Keratinocyte (primary cell): Measurements from ENCODE around the gene RANBP9. TPM values are rescaled to one million over a fixed set of nuclear protein-coding genes. Genes with fewer than 3 reads are reported as not detected.

Source experiments
- DNase-seq: peaks from one replicate; pipeline ENCODE4 v3.0.0-alpha.2; 2011; ENCODE audit warnings: low read depth, missing footprints, low spot score
- FAIRE-seq: peaks from 2 replicates; lab custom pipeline; 2011; peaks lifted over from hg19 to GRCh38; lab: Jason Lieb, UNC
- H2AFZ ChIP-seq: 2 replicates; pipeline ENCODE4 v1.6.0; 2012; ENCODE audit warnings: low read length, control low read depth, inconsistent platforms; ENCODE audit not compliant: control insufficient read depth
- H3K27ac ChIP-seq: 2 replicates; pipeline ENCODE4 v1.5.1; 2011; ENCODE audit warnings: low read length; ENCODE audit not compliant: control insufficient read depth, insufficient read depth
- H3K27me3 ChIP-seq: 3 replicates; pipeline ENCODE4 v1.6.0; 2011; ENCODE audit warnings: low read length; ENCODE audit not compliant: control insufficient read depth, insufficient read depth; ENCODE audit errors: extremely low read depth
- H3K36me3 ChIP-seq, 2 experiments: 2 replicates in 1 of 2; 3 replicates in 1 of 2; pipeline ENCODE4 v1.5.1; 2011; ENCODE audit warnings: low read length in 2 of 2, mild to moderate bottlenecking in 1 of 2; ENCODE audit not compliant: control insufficient read depth in 2 of 2, insufficient read depth in 2 of 2; ENCODE audit errors: extremely low read depth in 1 of 2
- H3K4me1 ChIP-seq: 3 replicates; pipeline ENCODE4 v1.5.1; 2011; ENCODE audit warnings: low read length; ENCODE audit not compliant: control insufficient read depth, insufficient read depth; ENCODE audit errors: extremely low read depth
- H3K4me2 ChIP-seq: 3 replicates; pipeline ENCODE4 v1.6.0; 2011; ENCODE audit warnings: low read depth, low read length; ENCODE audit not compliant: control insufficient read depth, insufficient read depth; ENCODE audit errors: extremely low read depth
- H3K4me3 ChIP-seq, 3 experiments: fragments of 200-600 bp in 1 of 3; sonication (generic) in 1 of 3; 2 replicates in 2 of 3; 3 replicates in 1 of 3; pipeline ENCODE4 v1.5.1; 2011 to 2016; ENCODE audit warnings: low read length in 3 of 3, mild to moderate bottlenecking in 3 of 3, control low read depth in 2 of 3, inconsistent platforms in 1 of 3, low read depth in 1 of 3, mixed read lengths in 1 of 3, mixed run types in 1 of 3, moderate library complexity in 1 of 3; ENCODE audit not compliant: control insufficient read depth in 2 of 3, insufficient read depth in 2 of 3; ENCODE audit errors: extremely low read depth in 1 of 3
- H3K79me2 ChIP-seq: 2 replicates; pipeline ENCODE4 v1.6.0; 2012; ENCODE audit warnings: low read length; ENCODE audit not compliant: control insufficient read depth, insufficient read depth
- H3K9ac ChIP-seq: 3 replicates; pipeline ENCODE4 v1.6.0; 2011; ENCODE audit warnings: low read length; ENCODE audit not compliant: control insufficient read depth, insufficient read depth; ENCODE audit errors: extremely low read depth
- H3K9me1 ChIP-seq: 3 replicates; pipeline ENCODE4 v1.6.0; 2011; ENCODE audit warnings: low read length; ENCODE audit not compliant: control insufficient read depth, insufficient read depth; ENCODE audit errors: extremely low read depth
- H3K9me3 ChIP-seq: 2 replicates; pipeline ENCODE4 v1.5.1; 2012; ENCODE audit warnings: low read depth, low read length; ENCODE audit not compliant: control insufficient read depth
- H4K20me1 ChIP-seq: 3 replicates; pipeline ENCODE4 v1.6.0; 2011; ENCODE audit warnings: low read length; ENCODE audit not compliant: control insufficient read depth, insufficient read depth; ENCODE audit errors: extremely low read depth
- CTCF ChIP-seq, 3 experiments: IDR thresholded peaks in 1 of 3; conservative IDR thresholded peaks in 1 of 3; optimal IDR thresholded peaks in 1 of 3; 2 replicates in 2 of 3; 3 replicates in 1 of 3; pipeline versions ENCODE3 to v1.5.1; 2011; ENCODE audit warnings: low read length in 3 of 3, mild to moderate bottlenecking in 3 of 3, moderate library complexity in 2 of 3, control low read depth in 1 of 3, inconsistent platforms in 1 of 3; ENCODE audit not compliant: insufficient read depth in 2 of 3; ENCODE audit errors: extremely low read depth in 1 of 3
- EZH2 ChIP-seq: IDR thresholded peaks from one replicate; pipeline ENCODE4 v1.6.1; 2012; ENCODE audit warnings: inconsistent platforms, mild to moderate bottlenecking, low read length, moderate library complexity
- dilution Hi-C: fragments of 300-500 bp; cut with MboI; formaldehyde crosslinking; loops from one replicate; pipeline ENCODE4 v1.7.0; 2020; ENCODE audit warnings: low sequenced_read_pairs; ENCODE audit not compliant: extremely low pct_ligation_motif_present
- polyA plus RNA-seq, 5 experiments: library from polyadenylated mRNA; depleted of rRNA in 3 of 5; stranded (reverse) in 3 of 5; stranded (forward) in 1 of 5; unstranded in 1 of 5; fragments of >200 nt; gene quantifications; 1 replicate in 1 of 5; 2 replicates in 3 of 5; 3 replicates in 1 of 5; pipeline versions ENCODE4 v1.2.1 to v1.2.3, GENCODE V29; 2011 to 2012; ENCODE audit warnings: missing spikeins in 2 of 5, low read depth in 1 of 5, low replicate concordance in 1 of 5

The RANBP9 gene
- polyA plus RNA-seq, 1 donor (not counting 4 experiments of a cell fraction or from before 2014, with no cell fraction given) = 36.7 TPM

GRCh38 chr6:13711324-13711732 lies 307 bp downstream of the RANBP9 start:
- Histone ChIP-seq H3K27ac (peak overlapping the region; percentile 75), H4K20me1 (peaks cover 7% of the 10 kb centered on the region), H3K36me3 (no peaks in the 10 kb centered on the region), H3K9ac (peak overlapping the region; percentile 84), H3K27me3 (no peaks in the 10 kb centered on the region), H3K9me3 (no peaks in the 10 kb centered on the region), H2AFZ (no peak overlapping the region), H3K4me1 (peaks cover 14% of the 10 kb centered on the region), H3K4me2 (no peak overlapping the region), H3K79me2 (peaks cover 46% of the 10 kb centered on the region), H3K9me1 (peaks cover 4% of the 10 kb centered on the region), H3K4me3 (peak overlapping the region; percentile 49 to 86 (median 66))
- no peak for DNase-seq
- dilution Hi-C loops = no loop called here
- peak in 1 of 3 experiments; percentile 50 for TF ChIP-seq CTCF (optimal IDR thresholded peaks at IDR 0.05 in 1 of 3, IDR thresholded peaks at IDR 0.05 in 1 of 3, conservative IDR thresholded peaks at IDR 0.05 in 1 of 3; ENCODE audit: extremely low read depth in 1 of 3, insufficient read depth in 2 of 3, low read length in 3 of 3)
- no peak for TF ChIP-seq EZH2
- FAIRE-seq = no peak

- Histone ChIP-seq H3K9me1 (peaks cover 4% of the 10 kb centered on the region), H3K9ac (peak overlapping the region; percentile 84), H2AFZ (peak overlapping the region; percentile 46), H4K20me1 (peaks cover 7% of the 10 kb centered on the region), H3K36me3 (no peaks in the 10 kb centered on the region), H3K79me2 (peaks cover 52% of the 10 kb centered on the region), H3K4me1 (peaks cover 14% of the 10 kb centered on the region), H3K27me3 (no peaks in the 10 kb centered on the region), H3K4me3 (peak overlapping the region; percentile 86 to 95 (median 93)), H3K27ac (peak overlapping the region; percentile 89), H3K4me2 (peak overlapping the region; percentile 97), H3K9me3 (no peaks in the 10 kb centered on the region)
- FAIRE-seq (no peak), DNase-seq (no peak)
- dilution Hi-C loops = no loop called here
- TF ChIP-seq CTCF (optimal IDR thresholded peaks at IDR 0.05 in 1 of 3, IDR thresholded peaks at IDR 0.05 in 1 of 3, conservative IDR thresholded peaks at IDR 0.05 in 1 of 3; ENCODE audit: extremely low read depth in 1 of 3, insufficient read depth in 2 of 3, low read length in 3 of 3) (no peak), EZH2 (no peak)
Observed at GRCh38 chr6:13710552-13711323, 897 bp downstream of the RANBP9 start.
